ENCODE measurements around the gene OR1B1.
"Not testable (repeated sequence)": the region's sequence is repeated elsewhere in the genome, so short reads cannot be mapped to it uniquely, and the experiment has no call there.

OR1B1 gene

GRCh38 chr9:122657527-122657926 is at the start of gene OR1B1:
Gene OR1B1, minus strand, starts transcription at chr9:122657627.
- DNase-seq = no peak

- no peak for DNase-seq
Observed at GRCh38 chr9:122695696-122696095, 38.3 kb upstream of the OR1B1 start.

- no peak for DNase-seq
Observed at GRCh38 chr9:122684851-122685250, 27.4 kb upstream of the OR1B1 start.

- no peak for DNase-seq
Observed at GRCh38 chr9:122672481-122672880, 15.1 kb upstream of the OR1B1 start.

GRCh38 chr9:122661416-122661815 is 4.0 kb upstream of the OR1B1 start, which contains the start of gene OR1L1:
Gene OR1L1, plus strand, starts transcription at chr9:122661716. Its CDS starts 0 bp downstream, at chr9:122661716.
- no peak for DNase-seq

- no peak for DNase-seq
Observed at GRCh38 chr9:122656378-122656777, 1.0 kb downstream of the OR1B1 start.

- no peak for DNase-seq
Observed at GRCh38 chr9:122642226-122642625, 15.2 kb downstream of the OR1B1 start.

GRCh38 chr9:122619996-122620395 is 37.4 kb downstream of the OR1B1 start:
- no peak for DNase-seq

- DNase-seq = no peak
Observed at GRCh38 chr9:122614362-122614761, 43.1 kb downstream of the OR1B1 start, which contains the start of gene OR1Q1. Gene OR1Q1, plus strand, starts transcription at chr9:122614738. Its CDS starts 0 bp downstream, at chr9:122614738.

GRCh38 chr9:122609804-122610203 is 47.6 kb downstream of the OR1B1 start:
- DNase-seq = no peak

GRCh38 chr9:122606587-122606986 is 50.8 kb downstream of the OR1B1 start:
- DNase-seq = no peak

GRCh38 chr9:122605691-122606090 is 51.7 kb downstream of the OR1B1 start:
- DNase-seq = no peak

GRCh38 chr9:122583284-122583683 is 74.1 kb downstream of the OR1B1 start, which contains the start of gene OR1L8:
Gene OR1L8, minus strand, starts transcription at chr9:122583384. Its CDS starts 14,907 bp downstream, at chr9:122568477.
- not testable (repeated sequence) for DNase-seq

GRCh38 chr9:122580360-122580759 is 77.1 kb downstream of the OR1B1 start:
- no peak for DNase-seq

- DNase-seq = no peak
Observed at GRCh38 chr9:122579874-122580273, 77.6 kb downstream of the OR1B1 start.

Data from activated CD4-positive, CD25-positive, alpha-beta regulatory T cell (primary cell).